HS-5 (cell line): ENCODE results near the gene FAM13C.

Source experiments
- DNase-seq: peaks from one replicate; pipeline ENCODE4 v3.0.0-alpha.2; 2012; ENCODE audit warnings: low read depth

FAM13C gene

DNA sequence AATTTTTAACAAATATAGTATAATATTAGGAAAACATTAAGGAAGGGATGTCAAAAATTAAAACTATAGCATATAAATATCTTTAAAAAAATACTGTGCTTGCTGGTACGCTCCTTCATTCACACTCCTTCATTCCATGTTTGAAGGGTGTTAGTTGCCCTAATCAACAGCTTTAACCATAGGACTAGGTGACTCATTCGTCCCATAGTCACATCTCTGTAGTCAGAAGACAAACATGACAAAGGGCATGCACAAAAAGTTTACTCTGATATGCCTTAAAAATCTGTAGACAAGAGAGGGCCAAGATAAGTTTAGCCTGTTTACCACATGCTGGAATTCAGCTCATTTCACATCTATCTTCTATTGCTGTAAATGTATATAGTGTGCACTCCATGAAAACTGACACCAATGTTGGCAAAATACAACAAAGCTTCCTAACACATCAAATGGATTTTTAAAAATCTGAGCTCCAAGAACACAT, 646 bp downstream of the FAM13C start:
- no peak for DNase-seq

- no peak for DNase-seq
Observed at GRCh38 chr10:59360605-59361405, 1.5 kb downstream of the FAM13C start.

- no peak for DNase-seq
Observed at GRCh38 chr10:59358576-59358975, 3.8 kb downstream of the FAM13C start.

- no peak for DNase-seq
Observed at GRCh38 chr10:59354434-59354833, 7.9 kb downstream of the FAM13C start.

- DNase-seq = no peak
Observed at GRCh38 chr10:59350558-59350957, 11.8 kb downstream of the FAM13C start.

- DNase-seq = no peak
Observed at GRCh38 chr10:59346321-59346720, 16.0 kb downstream of the FAM13C start.

DNA sequence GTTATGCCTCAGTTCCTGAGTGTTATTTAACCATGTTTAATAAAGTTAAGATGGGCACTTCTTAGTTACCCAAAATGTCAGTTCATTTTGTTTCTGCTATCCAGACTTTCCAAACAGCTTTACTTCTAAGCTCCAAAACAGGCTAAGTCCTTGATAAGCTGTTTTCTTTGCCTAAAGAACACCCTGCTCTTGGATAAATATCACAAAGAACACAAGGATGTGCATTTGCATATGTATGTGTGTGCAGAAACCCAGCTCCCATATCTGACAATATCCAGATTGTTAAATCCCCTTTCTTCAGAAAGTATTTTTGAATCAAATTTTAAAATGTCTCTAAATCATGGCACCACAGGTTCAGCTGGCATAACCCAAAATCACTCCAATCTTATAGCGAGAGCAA, 19.6 kb downstream of the FAM13C start:
- no peak for DNase-seq

- DNase-seq = no peak
Observed at GRCh38 chr10:59342000-59342399, 20.3 kb downstream of the FAM13C start.

- no peak for DNase-seq
Observed at GRCh38 chr10:59340285-59340684, 22.1 kb downstream of the FAM13C start.

GRCh38 chr10:59339351-59339750, 23.0 kb downstream of the FAM13C start:
- no peak for DNase-seq

- no peak for DNase-seq
Observed at GRCh38 chr10:59337201-59337652, 25.1 kb downstream of the FAM13C start.

GRCh38 chr10:59336632-59337031, 25.7 kb downstream of the FAM13C start:
- peak; percentile 4 for DNase-seq

DNA sequence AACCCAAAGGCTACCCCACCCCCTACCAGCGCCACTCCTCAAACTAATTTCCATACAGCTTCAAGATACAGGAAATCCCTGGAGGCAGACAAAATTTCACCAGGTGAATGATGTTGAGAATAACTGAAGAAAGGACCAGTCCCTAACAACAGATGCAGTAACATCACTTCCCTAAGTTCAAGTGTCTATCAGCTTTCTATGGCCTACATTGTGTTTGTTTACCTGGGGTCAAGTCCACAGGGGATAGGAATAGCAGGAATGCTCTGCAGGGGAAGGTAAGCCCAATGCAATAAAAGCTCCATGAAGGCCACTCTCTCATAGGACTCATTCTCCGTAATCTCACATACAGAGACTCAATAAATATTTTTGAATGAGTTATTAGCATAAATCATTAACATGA, 26.9 kb downstream of the FAM13C start:
- DNase-seq = no peak

- DNase-seq = no peak
Observed at GRCh38 chr10:59333701-59334100, 28.6 kb downstream of the FAM13C start.

- no peak for DNase-seq
Observed at GRCh38 chr10:59332581-59332980, 29.8 kb downstream of the FAM13C start.

- DNase-seq = no peak
Observed at GRCh38 chr10:59331661-59332060, 30.7 kb downstream of the FAM13C start.

GRCh38 chr10:59325116-59325515, 37.2 kb downstream of the FAM13C start:
- no peak for DNase-seq

- DNase-seq = no peak
Observed at GRCh38 chr10:59324597-59324996, 37.8 kb downstream of the FAM13C start.

DNA sequence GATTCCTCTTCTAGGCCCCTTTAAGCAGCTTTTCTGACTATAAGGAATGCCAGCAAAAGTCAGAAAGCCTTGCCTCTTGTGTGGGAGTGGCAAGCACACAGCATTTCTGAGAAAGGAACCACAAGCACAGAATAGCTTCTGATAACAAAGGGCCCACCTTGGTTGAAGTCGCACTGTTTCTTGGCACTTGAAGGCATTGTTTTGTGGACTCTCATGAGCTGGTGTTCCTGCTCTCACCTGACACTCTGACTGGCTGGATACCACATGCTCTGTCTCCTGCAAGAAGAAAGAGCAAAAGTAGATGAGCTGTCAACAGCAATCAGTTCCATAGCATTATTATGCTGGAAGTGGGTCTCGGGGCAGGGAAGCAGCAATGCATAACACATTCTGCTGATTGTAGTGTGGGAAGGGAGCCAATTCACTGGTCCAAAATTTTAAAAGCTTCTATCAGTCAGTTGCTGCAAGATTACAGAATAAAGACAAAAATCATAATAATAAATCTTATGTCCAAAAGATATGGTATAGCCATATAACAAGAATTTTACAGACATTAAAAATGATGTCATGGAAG, 38.4 kb downstream of the FAM13C start:
- no peak for DNase-seq

DNA sequence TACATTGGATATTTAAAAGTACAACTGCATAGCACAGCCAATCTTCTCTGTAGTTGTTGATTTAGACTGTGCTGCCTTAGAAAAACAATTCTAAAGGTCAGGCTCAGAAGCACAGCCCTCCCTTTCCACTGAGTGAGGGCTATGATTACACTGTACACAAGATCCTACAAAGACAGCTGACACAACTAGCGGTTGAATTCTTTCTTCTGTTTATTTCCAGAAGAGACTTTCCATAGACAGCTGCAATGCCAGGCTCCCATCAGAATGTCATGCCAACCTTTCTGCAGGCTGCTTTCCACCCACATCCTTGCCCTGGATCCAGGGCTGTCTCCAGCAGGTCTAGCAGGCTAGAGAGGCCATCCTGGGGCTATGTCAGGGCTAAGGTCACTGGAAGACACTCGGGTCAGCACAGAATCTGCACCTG, 39.3 kb downstream of the FAM13C start:
- DNase-seq = no peak

DNA sequence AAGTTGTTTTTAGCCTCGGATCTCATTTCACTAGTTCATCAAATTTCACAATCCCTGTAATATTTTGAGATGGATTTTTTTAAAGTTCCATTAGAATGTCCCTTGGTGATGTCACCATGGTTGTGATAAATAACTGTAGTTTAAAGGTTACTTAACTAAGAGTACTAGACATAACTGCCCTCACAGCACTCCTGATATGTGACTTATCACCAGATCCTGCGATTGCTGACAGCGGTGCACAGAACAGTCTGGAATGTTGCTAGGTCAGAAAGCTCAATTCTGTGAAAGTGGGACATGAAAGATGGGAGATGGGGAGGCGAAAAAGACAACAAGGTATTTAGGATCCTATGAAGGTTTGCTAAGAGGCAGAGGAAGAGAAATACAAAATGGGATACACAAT, 40.2 kb downstream of the FAM13C start:
- no peak for DNase-seq

DNA sequence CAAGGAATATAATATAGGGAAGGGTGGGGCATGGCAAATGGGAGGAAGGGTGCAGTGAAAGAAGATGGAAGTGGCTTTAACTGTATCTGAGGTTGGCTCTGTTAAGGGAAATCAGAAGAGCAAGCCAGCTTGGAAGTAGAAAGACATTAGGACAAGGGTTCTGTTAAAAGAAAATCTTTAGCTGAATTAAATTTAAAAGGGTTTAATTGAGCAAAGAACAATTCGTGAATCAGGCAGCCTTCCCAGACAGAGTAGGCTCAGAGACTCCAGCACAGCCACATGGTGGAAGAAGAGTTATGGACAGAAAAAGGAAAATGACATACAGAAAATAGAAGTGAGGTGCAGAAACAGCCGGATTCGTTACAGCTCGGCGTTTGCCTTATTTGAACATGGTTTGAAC, 42.0 kb downstream of the FAM13C start:
- no peak for DNase-seq

- DNase-seq = no peak
Observed at GRCh38 chr10:59319854-59320253, 42.5 kb downstream of the FAM13C start.

GRCh38 chr10:59317066-59317465, 45.3 kb downstream of the FAM13C start:
- no peak for DNase-seq
